A549 (cell line): ENCODE results near the gene PCBP3. TPM values are rescaled to one million over a fixed set of nuclear protein-coding genes. Genes with fewer than 3 reads are reported as not detected.

Experiments
- ATAC-seq, 2 experiments: fragments of 200-7000 bp in 1 of 2; fragments of >200 bp in 1 of 2; cut with Nextera tagmentation in 1 of 2; cut with Tn5 transposase in 1 of 2; 3 replicates each; pipeline versions ENCODE4 v1.8.0 to v1.9.1; 2018 to 2020; ENCODE audit warnings: mild to moderate bottlenecking in 1 of 2, moderate library complexity in 1 of 2
- CTCF ChIA-PET: fragments of 300-600 bp; sonication (Branson Sonifier 250); formaldehyde crosslinking; extraction: SDS; loops from one replicate; lab custom pipeline; 2021; ENCODE audit warnings: antibody characterized with exemption, inconsistent platforms; lab: Yijun Ruan, JAX
- POLR2A ChIA-PET: fragments of 350-600 bp; formaldehyde crosslinking; extraction: SDS; loops from one replicate; lab custom pipeline; 2021; ENCODE audit warnings: antibody characterized with exemption, inconsistent platforms; lab: Yijun Ruan, JAX
- DNase-seq, 2 experiments: peaks; one replicate each; pipeline versions ENCODE4 v3.0.0 to v3.0.0-alpha.2; 2011 to 2016; ENCODE audit warnings: low read depth in 1 of 2, low spot score in 1 of 2
- FAIRE-seq: peaks from 2 replicates; lab custom pipeline; 2011; peaks lifted over from hg19 to GRCh38; lab: Jason Lieb, UNC
- H3K27ac ChIP-seq, 2 experiments: fragments of >200 bp; sonication (Bioruptor Twin); formaldehyde crosslinking; 3 replicates each; pipeline ENCODE4 v1.5.1; 2016 to 2017
- H3K4me1 ChIP-seq: fragments of >200 bp; sonication (Bioruptor Twin); formaldehyde crosslinking; 3 replicates; pipeline ENCODE4 v1.6.1; 2016
- H3K4me2 ChIP-seq: fragments of >200 bp; sonication (Bioruptor Twin); formaldehyde crosslinking; 3 replicates; pipeline ENCODE4 v1.6.1; 2016
- H3K4me3 ChIP-seq: fragments of >200 bp; sonication (Bioruptor Twin); formaldehyde crosslinking; 3 replicates; pipeline ENCODE4 v1.5.1; 2016
- H3K9me3 ChIP-seq: fragments of >200 bp; sonication (Bioruptor Twin); formaldehyde crosslinking; 3 replicates; pipeline ENCODE4 v1.6.1; 2016
- ATOH8 ChIP-seq: fragments of 250-450 bp; sonication (Bioruptor Pico); IDR thresholded peaks from 2 replicates; pipeline ENCODE4 v1.5.0; 2020; ENCODE audit warnings: low read depth, mild to moderate bottlenecking, moderate library complexity
- BHLHE40 ChIP-seq: IDR thresholded peaks from 2 replicates; pipeline ENCODE4 v1.6.1; 2012; ENCODE audit warnings: low read depth, low read length, inconsistent platforms
- CEBPB ChIP-seq, 2 experiments: fragments of >200 bp in 1 of 2; sonication (Bioruptor Twin) in 1 of 2; formaldehyde crosslinking in 1 of 2; IDR thresholded peaks; 2 replicates each; pipeline ENCODE4 v1.6.1; 2012 to 2016
- CHD2 ChIP-seq: fragments of 150-350 bp; IDR thresholded peaks from 2 replicates; pipeline ENCODE4 v1.6.1; 2014; ENCODE audit warnings: low read length; ENCODE audit not compliant: partially characterized antibody
- CHD4 ChIP-seq: fragments of 200-600 bp; sonication (generic); IDR thresholded peaks from 2 replicates; pipeline ENCODE4 v1.6.1; 2016; ENCODE audit warnings: antibody characterized with exemption, mild to moderate bottlenecking, borderline replicate concordance
- ESRRA ChIP-seq: fragments of 150-350 bp; IDR thresholded peaks from 2 replicates; pipeline ENCODE4 v1.6.1; 2014; ENCODE audit warnings: mild to moderate bottlenecking, low read length, borderline replicate concordance
- GATA3 ChIP-seq: IDR thresholded peaks from 2 replicates; pipeline ENCODE4 v1.6.1; 2012; ENCODE audit warnings: borderline replicate concordance
- HDAC2 ChIP-seq: fragments of 200-600 bp; sonication (generic); IDR thresholded peaks from 2 replicates; pipeline ENCODE4 v1.6.1; 2016
- HES2 ChIP-seq: fragments of >200 bp; sonication (Bioruptor Twin); formaldehyde crosslinking; IDR thresholded peaks from 2 replicates; pipeline ENCODE4 v1.6.1; 2016
- HEYL ChIP-seq: fragments of 250-450 bp; sonication (Bioruptor Pico); IDR thresholded peaks from 2 replicates; pipeline ENCODE4 v1.8.0; 2021; ENCODE audit warnings: mild to moderate bottlenecking, moderate library complexity
- HOXA7 ChIP-seq: fragments of 250-450 bp; sonication (Bioruptor Pico); IDR thresholded peaks from 2 replicates; pipeline ENCODE4 v1.5.0; 2020; ENCODE audit warnings: mild to moderate bottlenecking, moderate library complexity
- JUN ChIP-seq, 2 experiments: fragments of >200 bp; sonication (Bioruptor Twin); formaldehyde crosslinking; IDR thresholded peaks; 2 replicates in 1 of 2; 3 replicates in 1 of 2; pipeline ENCODE4 v1.6.1; 2016 to 2017
- KDM1A ChIP-seq: fragments of 200-600 bp; sonication (generic); IDR thresholded peaks from 2 replicates; pipeline ENCODE4 v1.6.1; 2016; ENCODE audit warnings: low read depth, mild to moderate bottlenecking
- KDM5A ChIP-seq: fragments of 200-600 bp; sonication (generic); IDR thresholded peaks from 2 replicates; pipeline ENCODE4 v1.6.1; 2016; ENCODE audit warnings: antibody characterized with exemption, mild to moderate bottlenecking
- MYC ChIP-seq: IDR thresholded peaks from 2 replicates; pipeline ENCODE4 v1.6.1; 2012; ENCODE audit warnings: mild to moderate bottlenecking, inconsistent platforms, low read length, improper control_type of control experiment, borderline replicate concordance
- NFE2L2 ChIP-seq: fragments of 150-350 bp; conservative IDR thresholded peaks from 2 replicates; pipeline ENCODE4 v1.6.1; 2014; ENCODE audit warnings: low read length
- NR3C1 ChIP-seq: fragments of >200 bp; sonication (Bioruptor Twin); formaldehyde crosslinking; IDR thresholded peaks from 3 replicates; pipeline ENCODE4 v1.6.1; 2017
- RAD21 ChIP-seq, 2 experiments: fragments of >200 bp in 1 of 2; sonication (Bioruptor Twin) in 1 of 2; formaldehyde crosslinking in 1 of 2; IDR thresholded peaks in 1 of 2; conservative IDR thresholded peaks in 1 of 2; 2 replicates in 1 of 2; 3 replicates in 1 of 2; pipeline ENCODE4 v1.6.1; 2012 to 2018; ENCODE audit warnings: inconsistent platforms in 1 of 2
- TFCP2L1 ChIP-seq: fragments of 250-450 bp; sonication (Bioruptor Pico); IDR thresholded peaks from 2 replicates; pipeline ENCODE4 v1.5.0; 2021; ENCODE audit warnings: mild to moderate bottlenecking
- ZC3H11A ChIP-seq: fragments of 450-650 bp; IDR thresholded peaks from 2 replicates; pipeline ENCODE4 v1.6.1; 2014; ENCODE audit warnings: antibody characterized with exemption, mild to moderate bottlenecking
- ZFP36 ChIP-seq: fragments of 450-650 bp; IDR thresholded peaks from 2 replicates; pipeline ENCODE4 v1.6.1; 2014; ENCODE audit warnings: borderline replicate concordance; ENCODE audit not compliant: partially characterized antibody
- ZNF302 ChIP-seq: fragments of 250-450 bp; sonication (Bioruptor Pico); IDR thresholded peaks from 2 replicates; pipeline ENCODE4 v1.9.0; 2021; ENCODE audit warnings: inconsistent platforms, mild to moderate bottlenecking, moderate library complexity
- ZSCAN20 ChIP-seq: fragments of 250-450 bp; sonication (Bioruptor Pico); IDR thresholded peaks from 2 replicates; pipeline ENCODE4 v1.8.0; 2022; ENCODE audit warnings: mild to moderate bottlenecking, moderate library complexity
- WGBS: methylation state at CpG from one replicate; pipeline ENCODE4 v1.1.6; 2017; ENCODE audit errors: missing lambda C conversion rate; 5-methylcytosine and 5-hydroxymethylcytosine counted together
- polyA plus RNA-seq, 4 experiments: library from polyadenylated mRNA; depleted of rRNA in 3 of 4; stranded (reverse); fragments of >200 nt; fragmentation: RNase III in 1 of 4; extraction: RNeasy Plus Mini Kit Qiagen cat#74134 plus additional on column Dnase treatment in 1 of 4; gene quantifications; 2 replicates in 3 of 4; 3 replicates in 1 of 4; pipeline ENCODE4 v1.2.3, GENCODE V29; 2011 to 2017
- TF ChIP-seq, protein P1 (sequence below): fragments of 250-450 bp; sonication (Bioruptor Pico); IDR thresholded peaks from 2 replicates; pipeline ENCODE4 v1.5.0; 2021; ENCODE audit warnings: mild to moderate bottlenecking, moderate library complexity, borderline replicate concordance

PCBP3 gene
- polyA plus RNA-seq, 2 of the 4 experiments (the other 2 are of a cell fraction) = 0.30 to 0.34 TPM

GRCh38 chr21:45989355-45990048, 346.0 kb downstream of the PCBP3 start:
- Histone ChIP-seq H3K27ac (no peak overlapping the region), H3K4me2 (no peak overlapping the region), H3K9me3 (no peaks in the 10 kb centered on the region), H3K4me3 (no peak overlapping the region)
- no peak for FAIRE-seq
- POLR2A ChIA-PET = no interaction called here
- WGBS = 86% methylated on average over 11 of the region's 32 CpGs
- no peak for ATAC-seq
- DNase-seq = no peak
- TF ChIP-seq JUN (IDR thresholded peaks at IDR 0.05) (no peak), TFCP2L1 (no peak)
- TF ChIP-seq, all 56 proteins: peak for 0
- CTCF ChIA-PET = no interaction called here
- H3K4me1 ChIP-seq = no peaks in the 10 kb centered on the region

GRCh38 chr21:45990049-45990711, 346.7 kb downstream of the PCBP3 start:
- FAIRE-seq (no peak), ATAC-seq (no peak), DNase-seq (no peak)
- TF ChIP-seq ZFP36 (no peak), ZSCAN20 (CRISPR knock-in tag) (no peak), CHD2 (no peak), HDAC2 (no peak), KDM1A (no peak), GATA3 (no peak)
- Histone ChIP-seq H3K9me3 (no peaks in the 10 kb centered on the region), H3K4me2 (no peak overlapping the region), H3K4me3 (no peak overlapping the region), H3K27ac (no peak overlapping the region), H3K4me1 (no peaks in the 10 kb centered on the region)
- WGBS = 94% methylated on average over 8 of the region's 30 CpGs
- POLR2A ChIA-PET = no interaction called here
- CTCF ChIA-PET = no interaction called here

- CTCF ChIA-PET = no interaction called here
- ATAC-seq (no peak), FAIRE-seq (no peak), DNase-seq (no peak)
- H3K4me3 ChIP-seq = no peak overlapping the region
- 90% methylated on average over 15 of the region's 45 CpGs for WGBS
- no peaks in the 10 kb centered on the region for H3K4me1 ChIP-seq
- POLR2A ChIA-PET = no interaction called here
- no peak overlapping the region for H3K27ac ChIP-seq
- TF ChIP-seq MYC (no peak), HEYL (CRISPR knock-in tag) (no peak)
- H3K4me2 ChIP-seq = no peak overlapping the region
- no peaks in the 10 kb centered on the region for H3K9me3 ChIP-seq
Observed at GRCh38 chr21:45990741-45991605, 347.4 kb downstream of the PCBP3 start.

DNA sequence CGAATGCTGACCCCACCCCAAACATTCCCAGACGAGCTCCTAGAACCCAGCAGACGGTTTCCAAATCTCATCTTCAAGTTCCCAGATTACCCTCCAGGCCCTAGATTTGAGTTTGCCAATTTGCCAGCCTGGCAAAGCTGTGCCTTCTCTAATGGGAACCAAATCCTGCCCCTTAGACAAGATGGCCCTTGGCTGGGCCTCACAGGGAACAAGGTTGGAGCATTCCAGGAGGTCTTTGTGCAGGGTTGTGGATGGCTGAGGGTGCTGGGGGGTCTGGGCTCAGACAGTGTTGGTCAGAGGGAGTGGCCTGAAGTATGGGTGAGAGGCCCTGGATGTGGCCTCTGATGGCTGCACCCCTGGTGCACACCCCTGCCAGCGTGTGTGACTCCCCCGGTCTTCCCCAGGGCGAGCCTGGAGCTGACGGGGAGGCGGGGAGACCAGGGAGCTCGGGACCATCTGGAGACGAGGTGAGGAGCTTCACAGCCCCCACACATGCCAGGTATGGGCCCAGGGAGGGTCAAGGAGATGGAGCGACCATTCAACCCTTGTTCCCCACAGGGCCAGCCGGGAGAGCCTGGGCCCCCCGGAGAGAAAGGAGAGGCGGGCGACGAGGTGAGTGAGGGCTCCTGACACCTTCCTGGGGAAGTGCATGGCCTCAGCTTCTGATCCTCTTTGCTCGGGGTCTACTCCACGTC, 348.2 kb downstream of the PCBP3 start:
- no peak for FAIRE-seq
- H3K4me1 ChIP-seq = no peaks in the 10 kb centered on the region
- WGBS = 89% methylated on average over 9 of the region's 18 CpGs
- H3K4me3 ChIP-seq = no peak overlapping the region
- ATAC-seq = no peak
- no peaks in the 10 kb centered on the region for H3K9me3 ChIP-seq
- CTCF ChIA-PET = interaction anchor here (1.1 kb wide), 1 partner anchor 21 kb away, joined by 4 read pairs; no protein-coding TSS in a partner anchor
- H3K4me2 ChIP-seq = no peak overlapping the region
- no peak overlapping the region for H3K27ac ChIP-seq
- POLR2A ChIA-PET = no interaction called here
- no peak for DNase-seq
- TF ChIP-seq NR3C1 = no peak
- no peak for TF ChIP-seq ZNF302 (CRISPR knock-in tag)
- TF ChIP-seq CHD4 = no peak
- no peak for TF ChIP-seq HOXA7 (CRISPR knock-in tag)
- no peak for TF ChIP-seq CEBPB (IDR thresholded peaks at IDR 0.05)
- TF ChIP-seq CHD2 = no peak
- TF ChIP-seq ZC3H11A = no peak
- no peak for TF ChIP-seq ATOH8 (CRISPR knock-in tag)
- TF ChIP-seq MYC = no peak
- TF ChIP-seq RAD21 (conservative IDR thresholded peaks at IDR 0.05 in 1 of 2, IDR thresholded peaks at IDR 0.05 in 1 of 2) = no peak
- no peak for TF ChIP-seq BHLHE40
- TF ChIP-seq ESRRA = no peak
- no peak for TF ChIP-seq KDM5A
- TF ChIP-seq, protein P1, sequence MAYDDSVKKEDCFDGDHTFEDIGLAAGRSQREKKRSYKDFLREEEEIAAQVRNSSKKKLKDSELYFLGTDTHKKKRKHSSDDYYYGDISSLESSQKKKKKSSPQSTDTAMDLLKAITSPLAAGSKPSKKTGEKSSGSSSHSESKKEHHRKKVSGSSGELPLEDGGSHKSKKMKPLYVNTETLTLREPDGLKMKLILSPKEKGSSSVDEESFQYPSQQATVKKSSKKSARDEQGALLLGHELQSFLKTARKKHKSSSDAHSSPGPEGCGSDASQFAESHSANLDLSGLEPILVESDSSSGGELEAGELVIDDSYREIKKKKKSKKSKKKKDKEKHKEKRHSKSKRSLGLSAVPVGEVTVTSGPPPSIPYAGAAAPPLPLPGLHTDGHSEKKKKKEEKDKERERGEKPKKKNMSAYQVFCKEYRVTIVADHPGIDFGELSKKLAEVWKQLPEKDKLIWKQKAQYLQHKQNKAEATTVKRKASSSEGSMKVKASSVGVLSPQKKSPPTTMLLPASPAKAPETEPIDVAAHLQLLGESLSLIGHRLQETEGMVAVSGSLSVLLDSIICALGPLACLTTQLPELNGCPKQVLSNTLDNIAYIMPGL = no peak
- TF ChIP-seq NFE2L2 = no peak
- no peak for TF ChIP-seq HES2
